Activated CD8-positive, alpha-beta T cell treated with anti-CD3 and anti-CD28 coated beads for 36 hours (primary cell): Measurements from ENCODE around the gene KIAA0513. TPM values are rescaled to one million over a fixed set of nuclear protein-coding genes. Genes with fewer than 3 reads are reported as not detected.

Experiments used
- ATAC-seq: fragments of 200-7000 bp; cut with Tn5 transposase; one replicate; pipeline ENCODE4 v1.10.0; 2021; ENCODE audit warnings: mild to moderate bottlenecking, moderate library complexity
- CTCF ChIA-PET: fragments of 350-600 bp; sonication (Branson Sonifier 250); formaldehyde crosslinking; loops from one replicate; lab custom pipeline; 2021; ENCODE audit warnings: antibody characterized with exemption; lab: Charles Lee
- POLR2A ChIA-PET: fragments of 350-600 bp; sonication (Branson Sonifier 250); formaldehyde crosslinking; loops from one replicate; lab custom pipeline; 2021; ENCODE audit warnings: antibody characterized with exemption; lab: Charles Lee
- DNase-seq: peaks from one replicate; pipeline ENCODE4 v3.0.0-alpha.2; 2020
- H3K27ac Mint-ChIP-seq: one replicate; pipeline ENCODE4 v1.8.0; 2021; ENCODE audit warnings: mild to moderate bottlenecking, mixed read lengths
- H3K27me3 Mint-ChIP-seq: one replicate; pipeline ENCODE4 v1.8.0; 2021; ENCODE audit warnings: mixed read lengths
- H3K36me3 Mint-ChIP-seq: one replicate; pipeline ENCODE4 v1.8.0; 2021; ENCODE audit warnings: low read depth, mixed read lengths
- H3K4me1 Mint-ChIP-seq: one replicate; pipeline ENCODE4 v1.8.0; 2021; ENCODE audit warnings: low read depth, mixed read lengths
- H3K4me3 Mint-ChIP-seq: one replicate; pipeline ENCODE4 v1.8.0; 2021; ENCODE audit warnings: mild to moderate bottlenecking, moderate library complexity, mixed read lengths
- H3K9me3 Mint-ChIP-seq: one replicate; pipeline ENCODE4 v1.8.0; 2021; ENCODE audit warnings: mixed read lengths
- CTCF ChIP-seq: fragments of 200-600 bp; IDR thresholded peaks from one replicate; pipeline ENCODE4 v1.8.0; 2022; ENCODE audit warnings: antibody characterized with exemption, mild to moderate bottlenecking
- intact Hi-C: fragments of 100-400 bp; cut with micrococcal nuclease; formaldehyde crosslinking; loops from one replicate; pipeline ENCODE4 v1.10.0; 2022
- total RNA-seq, 2 experiments: library from RNA; stranded (reverse); gene quantifications; one replicate each; pipeline ENCODE4 v1.2.3, GENCODE V29; 2021

The KIAA0513 gene
- total RNA-seq, 2 experiments from 2014 or later, result 3.9 to 5.3 TPM

DNA sequence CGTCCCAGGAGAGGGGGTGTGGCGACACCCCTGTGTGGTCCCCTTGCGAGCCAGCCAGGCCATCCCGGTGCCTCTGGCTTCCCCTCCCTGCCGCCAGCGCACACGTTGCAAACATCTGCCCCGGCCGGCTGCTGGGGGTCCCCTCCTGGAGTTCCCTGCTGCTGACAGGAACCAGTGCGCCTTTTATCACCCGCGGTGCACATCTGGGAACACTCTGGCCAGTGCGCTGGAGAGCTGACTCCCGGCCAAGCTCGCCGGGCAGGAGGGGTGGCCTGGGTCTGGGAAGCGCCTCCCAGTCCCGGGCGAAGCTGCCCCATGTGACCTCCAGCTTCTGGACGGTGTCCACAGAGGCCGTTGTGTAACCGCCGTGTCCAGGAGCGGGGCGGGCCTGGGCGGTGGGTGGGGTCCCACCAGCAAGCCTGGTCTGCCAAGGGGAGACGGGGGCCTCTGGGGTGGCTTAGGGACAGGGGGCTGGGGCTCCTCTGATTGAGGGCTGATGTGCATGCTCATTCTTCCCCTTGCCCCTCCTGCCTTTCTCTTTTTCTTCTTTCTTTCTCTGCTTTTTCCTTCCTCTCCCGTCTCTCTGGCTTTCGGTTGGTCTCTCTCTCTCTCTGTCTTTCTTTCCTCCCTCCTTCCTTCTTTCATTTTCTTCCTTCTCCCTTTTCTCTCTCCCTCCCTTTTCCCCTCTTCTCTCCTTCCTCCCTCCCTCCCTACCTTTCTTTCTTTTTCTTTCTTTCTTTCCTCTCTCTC, 109.9 kb downstream of the KIAA0513 start:
- intact Hi-C loops, result no loop called here
- H3K4me3 Mint-ChIP-seq, result no peak overlapping the region
- no peak overlapping the region for H3K27ac Mint-ChIP-seq
- H3K9me3 Mint-ChIP-seq, result no peaks in the 10 kb centered on the region
- DNase-seq (no peak), ATAC-seq (no peak)
- peaks cover 9% of the 10 kb centered on the region for H3K4me1 Mint-ChIP-seq
- no peak for TF ChIP-seq CTCF
- H3K27me3 Mint-ChIP-seq, result peaks cover 34% of the 10 kb centered on the region
- H3K36me3 Mint-ChIP-seq, result no peaks in the 10 kb centered on the region
- ChIA-PET POLR2A (no interaction called here), CTCF (no interaction called here)

DNA sequence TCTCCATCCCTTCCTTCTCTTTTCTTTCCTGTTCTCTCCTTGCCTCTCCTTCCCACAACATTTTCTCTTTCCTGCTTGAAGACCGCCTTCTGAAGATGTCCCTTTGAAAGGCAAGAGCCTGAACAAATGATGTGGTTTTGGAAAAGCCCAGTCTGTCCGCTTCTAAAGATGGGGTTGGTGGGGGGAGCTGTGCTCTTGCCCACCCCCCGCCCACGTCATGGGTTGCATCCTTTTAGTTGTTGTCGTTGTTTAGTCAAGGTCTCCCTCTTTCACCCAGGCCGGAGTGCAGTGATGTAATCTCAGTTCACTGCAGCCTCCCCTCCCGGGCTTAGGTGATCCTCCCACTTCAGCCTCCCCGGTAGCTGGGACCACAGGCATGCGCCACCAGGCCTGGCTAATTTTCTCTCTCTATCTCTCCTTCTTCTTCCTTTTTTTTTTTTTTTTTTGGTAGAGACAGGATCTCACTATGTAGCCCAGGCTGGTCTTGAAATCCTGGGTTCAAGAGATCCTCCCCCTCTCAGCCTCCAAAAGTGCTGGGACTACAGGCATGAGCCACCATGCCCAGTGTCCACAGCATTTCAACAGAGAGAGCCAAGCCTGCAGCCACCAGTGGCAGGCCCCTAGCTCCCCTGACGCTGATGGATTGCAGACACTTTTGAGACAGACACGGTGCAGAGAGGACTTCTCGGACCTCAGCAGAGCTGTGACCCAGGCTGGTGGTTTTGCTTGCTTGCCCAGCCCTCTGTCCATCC, 110.7 kb downstream of the KIAA0513 start:
- H3K4me3 Mint-ChIP-seq, result no peak overlapping the region
- ChIA-PET CTCF (no interaction called here), POLR2A (no interaction called here)
- no peaks in the 10 kb centered on the region for H3K36me3 Mint-ChIP-seq
- intact Hi-C loops, result no loop called here
- H3K27me3 Mint-ChIP-seq, result peaks cover 34% of the 10 kb centered on the region
- no peaks in the 10 kb centered on the region for H3K9me3 Mint-ChIP-seq
- no peak for DNase-seq
- no peak for ATAC-seq
- no peak for TF ChIP-seq CTCF
- peaks cover 9% of the 10 kb centered on the region for H3K4me1 Mint-ChIP-seq
- H3K27ac Mint-ChIP-seq, result no peak overlapping the region

GRCh38 chr16:85138825-85139627, 111.4 kb downstream of the KIAA0513 start:
- H3K27me3 Mint-ChIP-seq, result peaks cover 34% of the 10 kb centered on the region
- DNase-seq, result no peak
- TF ChIP-seq CTCF, result no peak
- intact Hi-C loops, result no loop called here
- H3K4me3 Mint-ChIP-seq, result no peak overlapping the region
- peaks cover 9% of the 10 kb centered on the region for H3K4me1 Mint-ChIP-seq
- H3K27ac Mint-ChIP-seq, result no peak overlapping the region
- ChIA-PET CTCF (interaction anchor here (1.7 kb wide), 1 partner anchor 24 kb away, joined by 8 read pairs; no protein-coding TSS in a partner anchor), POLR2A (interaction anchor here (1.0 kb wide), 1 partner anchor 19 kb away, joined by 3 read pairs; no protein-coding TSS in a partner anchor)
- no peak for ATAC-seq
- no peaks in the 10 kb centered on the region for H3K36me3 Mint-ChIP-seq
- no peaks in the 10 kb centered on the region for H3K9me3 Mint-ChIP-seq

DNA sequence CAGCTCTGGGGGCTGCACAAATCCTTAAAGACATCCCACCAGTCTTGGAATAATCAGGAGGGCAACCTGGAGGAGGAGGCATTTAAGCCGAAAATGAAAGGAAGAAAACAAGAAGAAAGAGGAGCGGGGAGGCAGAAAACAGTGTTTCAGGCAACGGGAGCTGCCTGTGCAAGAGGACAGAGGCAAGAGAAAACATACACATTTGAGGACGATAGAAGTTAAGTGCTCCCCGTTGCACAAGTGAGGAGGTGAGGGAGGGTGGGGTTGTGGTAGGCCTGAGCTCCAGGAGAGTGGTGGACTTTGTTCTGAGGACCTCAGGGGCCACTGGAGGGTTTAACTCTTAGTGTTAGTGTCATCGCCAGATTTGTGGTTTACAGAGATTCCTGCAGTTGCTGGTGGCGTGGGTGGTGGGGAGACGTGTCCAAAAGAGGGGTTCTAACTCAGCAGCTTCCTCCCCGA, 112.3 kb downstream of the KIAA0513 start:
- intact Hi-C loops, result no loop called here
- peaks cover 34% of the 10 kb centered on the region for H3K27me3 Mint-ChIP-seq
- H3K4me3 Mint-ChIP-seq, result no peak overlapping the region
- H3K27ac Mint-ChIP-seq, result no peak overlapping the region
- POLR2A ChIA-PET, result interaction anchor here (1.0 kb wide), 1 partner anchor 18 kb away, joined by 3 read pairs; no protein-coding TSS in a partner anchor
- H3K9me3 Mint-ChIP-seq, result no peaks in the 10 kb centered on the region
- H3K36me3 Mint-ChIP-seq, result no peaks in the 10 kb centered on the region
- no peak for TF ChIP-seq CTCF
- CTCF ChIA-PET, result interaction anchor here (1.7 kb wide), 1 partner anchor 25 kb away, joined by 8 read pairs; no protein-coding TSS in a partner anchor
- DNase-seq, result no peak
- ATAC-seq, result no peak
- H3K4me1 Mint-ChIP-seq, result peaks cover 9% of the 10 kb centered on the region
